GM18519 (cell line): ENCODE measurements around the gene MAPK8IP2.
"Not testable (repeated sequence)": the region's sequence is repeated elsewhere in the genome, so short reads cannot be mapped to it uniquely, and the experiment has no call there.

ENCODE experiments used
- ATAC-seq: cut with Tn5 transposase; IDR thresholded peaks from one replicate; pipeline ENCODE4 v1.9.1; 2021; ENCODE audit warnings: mild to moderate bottlenecking, moderate library complexity; ENCODE audit not compliant: unreplicated experiment, low FRiP score

The MAPK8IP2 gene

DNA sequence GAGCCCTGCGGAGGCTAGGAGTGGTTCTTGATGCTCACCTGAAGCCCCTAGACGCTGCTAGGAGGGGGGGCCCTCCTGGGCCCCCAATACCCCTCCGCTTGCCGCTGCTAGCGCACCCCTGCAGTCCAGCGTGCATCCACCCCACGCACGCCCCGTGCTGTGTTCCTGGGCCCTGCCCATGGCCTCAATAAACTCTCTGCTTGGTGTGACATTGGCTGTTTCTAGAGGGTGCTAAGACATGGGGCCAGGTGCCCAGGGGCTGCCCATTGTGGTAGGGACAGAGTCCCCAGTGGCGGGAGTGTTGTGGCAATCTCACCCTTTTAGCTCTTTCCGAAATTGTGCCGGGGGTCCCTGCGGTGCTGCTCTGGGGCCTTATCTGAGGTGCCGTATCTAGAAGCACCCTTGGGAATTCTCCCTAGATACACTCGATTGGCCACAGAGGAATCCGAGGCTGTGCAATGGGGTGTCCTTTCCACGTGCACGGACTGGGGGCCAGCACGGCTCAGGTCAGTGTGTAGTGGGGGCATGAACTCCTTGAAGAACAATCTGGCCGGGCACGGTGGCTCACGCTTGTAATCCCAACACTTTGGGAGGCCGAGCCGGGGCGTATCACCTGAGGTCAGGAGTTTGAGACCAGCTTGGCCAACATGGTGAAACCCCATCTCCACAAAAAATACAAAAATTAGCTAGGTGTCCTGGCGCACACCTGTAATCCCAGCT lies 10.9 kb downstream of the MAPK8IP2 start:
- ATAC-seq: no peak

DNA sequence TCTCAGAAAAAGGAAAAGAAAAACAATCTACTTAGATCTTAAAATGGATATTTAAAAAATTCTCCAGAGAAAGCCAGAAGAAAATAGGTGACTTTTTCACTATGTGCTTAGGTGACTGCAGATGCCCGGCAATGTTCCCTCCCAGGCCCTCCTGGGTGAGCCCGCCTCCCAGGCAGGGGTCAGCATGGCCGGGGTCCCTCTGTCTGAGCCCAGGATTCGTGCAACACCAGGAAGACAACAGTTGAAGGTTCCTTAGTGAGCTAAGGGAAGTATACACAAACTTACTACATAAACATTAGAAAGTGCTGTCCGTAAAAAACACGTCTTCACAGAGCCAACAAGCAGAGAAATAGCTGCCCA lies 11.6 kb downstream of the MAPK8IP2 start:
- ATAC-seq: no peak

DNA sequence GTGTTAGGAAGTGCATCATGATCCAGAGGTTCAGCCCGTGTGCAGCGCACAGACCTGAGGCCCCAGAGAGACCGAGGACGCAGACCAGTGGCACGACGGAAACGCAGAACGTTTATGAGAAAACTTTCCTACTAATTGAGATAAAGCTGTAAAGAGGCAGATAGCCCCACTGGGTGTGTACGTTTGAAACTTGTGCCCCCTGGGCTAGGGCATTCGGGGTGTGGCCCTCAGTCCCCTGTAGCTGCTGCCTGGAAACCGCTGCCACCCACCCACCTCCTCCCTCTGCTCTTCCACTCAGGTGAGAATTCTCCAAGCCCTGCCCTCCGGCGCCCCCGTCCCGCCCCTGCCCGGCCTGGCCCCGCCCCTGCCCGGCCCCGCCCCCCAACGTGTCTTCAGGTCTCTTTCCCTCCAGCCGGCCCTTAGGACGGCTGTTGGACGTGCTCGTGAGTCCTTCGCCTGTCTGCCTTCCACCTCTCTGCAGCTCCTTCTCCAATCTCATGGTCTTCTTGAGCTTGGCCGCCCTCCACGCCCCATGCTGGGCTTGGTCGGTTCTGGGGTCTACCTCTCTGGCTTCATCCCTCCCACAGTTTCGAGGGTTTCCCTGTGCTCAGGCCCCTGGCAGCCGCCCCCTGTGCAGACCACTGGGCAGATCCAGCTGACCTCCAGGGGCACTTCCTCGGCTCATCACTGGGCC lies 12.1 kb downstream of the MAPK8IP2 start:
- no peak for ATAC-seq

DNA sequence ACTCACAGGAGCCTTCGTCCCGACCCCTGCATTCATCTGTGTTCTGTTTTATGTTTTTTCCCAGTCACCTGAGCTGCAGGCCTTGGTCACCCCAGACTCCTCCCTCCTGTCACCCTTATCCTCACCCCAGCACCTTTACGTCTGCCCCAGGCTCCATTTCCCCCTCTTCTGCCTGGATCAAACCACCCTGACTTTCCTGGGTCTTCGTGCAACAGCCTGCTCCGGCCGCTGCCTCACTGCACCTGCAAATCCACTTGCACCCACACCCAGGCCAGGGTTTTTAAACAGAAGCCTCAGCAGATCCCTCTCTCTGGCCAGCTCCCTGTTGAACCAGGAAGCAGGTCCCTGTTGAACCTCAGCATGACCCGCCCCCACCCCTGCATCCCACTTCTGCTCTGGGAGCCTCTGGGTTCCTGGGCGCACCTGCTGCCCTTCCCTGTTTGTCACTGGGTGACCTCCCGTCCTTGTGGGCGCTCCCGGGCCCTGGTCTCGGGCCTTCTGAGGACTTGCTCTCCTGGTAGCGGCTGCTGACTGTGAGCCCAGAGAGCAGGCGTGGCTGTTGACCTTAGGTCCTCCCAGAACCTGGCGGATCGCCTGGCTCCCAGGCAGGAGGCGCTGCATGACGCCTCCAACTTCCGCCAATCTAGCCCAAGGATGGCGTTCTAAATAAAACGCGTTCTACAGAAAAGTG lies 12.8 kb downstream of the MAPK8IP2 start:
- ATAC-seq: no peak

DNA sequence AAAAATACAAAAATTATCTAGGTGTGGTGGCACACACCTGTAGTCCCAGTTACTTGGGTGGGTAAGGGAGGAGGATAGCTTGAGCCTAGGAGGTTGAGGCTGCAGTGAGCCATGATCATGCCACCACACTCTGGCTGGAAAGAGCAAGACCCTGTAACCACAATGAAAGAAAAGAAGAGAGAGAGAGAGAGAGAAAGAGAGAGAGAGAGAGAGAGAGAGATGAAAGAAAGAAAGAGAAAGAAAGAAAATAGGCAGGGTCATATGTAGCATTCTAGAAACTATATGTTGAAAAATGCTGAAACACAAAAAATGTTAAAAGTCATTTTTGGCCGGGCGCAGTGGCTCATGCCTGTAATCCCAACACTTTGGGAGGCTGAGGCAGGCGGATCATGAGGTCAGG lies 13.7 kb downstream of the MAPK8IP2 start:
- not testable (repeated sequence) for ATAC-seq

DNA sequence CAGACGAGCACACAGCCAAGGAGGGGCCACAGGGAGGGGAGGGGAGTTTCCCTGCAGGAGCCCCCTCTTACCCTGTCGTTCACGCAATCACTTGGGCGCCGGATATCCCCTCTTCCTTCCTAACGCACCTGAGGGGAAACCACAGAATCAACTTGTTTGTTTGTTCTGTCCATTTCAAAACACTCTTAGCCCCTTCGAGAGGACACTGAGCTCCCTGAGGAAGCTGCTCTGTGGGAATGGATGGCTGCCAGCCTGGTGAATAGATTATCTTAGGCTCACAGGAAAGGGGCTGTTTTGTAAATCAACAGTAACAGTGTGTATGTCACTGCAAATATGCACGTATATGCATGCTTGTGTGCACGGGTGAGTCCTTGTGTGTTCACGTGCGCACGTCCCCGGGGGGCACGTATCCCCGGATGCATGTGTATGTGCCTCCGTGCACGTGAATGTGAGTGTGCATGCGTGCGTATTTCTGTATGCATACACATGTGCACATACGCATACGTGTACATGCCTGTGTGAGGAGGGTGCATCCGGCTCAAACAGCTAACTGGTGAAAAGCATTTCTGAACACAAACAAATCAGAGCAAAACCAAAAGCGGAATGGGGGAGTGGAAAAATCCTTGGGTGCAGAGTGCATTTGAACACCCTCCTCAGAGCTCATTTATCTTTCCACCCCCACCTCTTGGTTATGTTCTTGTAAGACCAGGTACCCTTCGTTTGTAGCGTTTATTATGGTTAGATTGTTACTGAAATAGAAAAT lies 20.2 kb downstream of the MAPK8IP2 start:
- ATAC-seq: no peak

DNA sequence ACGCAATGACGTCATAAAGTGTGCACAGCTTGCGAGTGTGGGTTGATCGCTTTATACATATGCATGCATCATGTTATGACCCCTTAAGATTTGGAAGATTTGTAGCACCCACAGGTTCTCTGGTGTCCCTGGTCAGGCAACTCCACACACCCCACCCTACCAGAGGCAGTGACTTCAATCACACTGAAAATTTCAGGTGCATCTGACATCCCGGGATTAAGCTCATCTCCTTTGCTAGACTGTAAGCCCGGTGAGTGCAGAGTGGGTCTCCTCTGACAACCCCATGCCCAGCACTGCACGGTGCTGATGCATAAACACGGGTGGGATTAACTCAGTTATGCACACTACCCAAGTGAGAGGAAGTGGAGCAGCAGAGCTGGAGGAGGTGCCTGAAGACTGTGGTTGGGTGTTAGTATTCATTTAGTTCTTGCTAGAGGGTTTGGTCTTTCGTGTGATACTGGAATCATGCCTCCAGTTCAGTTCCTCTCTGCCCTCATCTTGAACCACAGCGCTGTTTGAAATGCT lies 20.8 kb downstream of the MAPK8IP2 start:
- no peak for ATAC-seq

DNA sequence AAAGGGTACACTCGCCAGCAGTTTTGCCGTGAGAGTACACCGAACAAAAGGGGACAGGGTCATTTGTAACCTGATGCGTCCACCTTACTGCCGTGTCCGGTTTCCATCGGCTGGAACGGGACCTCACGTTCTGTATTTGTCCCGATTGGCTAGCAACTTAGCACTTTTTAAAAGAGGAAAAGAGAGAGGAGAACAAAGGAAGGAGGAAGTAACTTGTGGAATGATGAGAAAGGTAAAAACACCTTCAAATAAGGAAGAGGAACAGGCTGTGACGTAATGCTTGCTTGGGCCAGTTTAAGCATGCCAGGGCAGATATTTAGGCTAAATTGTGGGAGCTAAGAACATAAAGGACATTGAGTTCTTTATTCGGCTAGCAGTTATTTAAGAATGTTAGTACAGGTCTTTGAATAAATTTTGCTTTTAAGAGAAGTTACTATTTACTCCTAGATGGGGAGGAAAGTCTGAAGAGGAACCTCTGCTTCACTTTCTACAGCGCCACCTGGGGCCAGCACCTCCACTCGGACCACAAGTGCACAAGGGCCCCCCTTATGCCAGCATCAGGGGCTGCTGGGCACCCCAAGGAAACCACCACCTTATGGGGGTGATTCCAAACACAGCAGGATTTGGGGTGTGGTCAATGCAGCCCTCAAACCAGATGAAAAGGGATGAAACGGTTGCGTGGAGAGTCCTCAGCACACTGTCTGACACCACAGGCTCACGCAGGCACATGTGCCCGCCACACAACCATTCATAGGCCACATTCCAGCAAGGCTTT lies 21.5 kb downstream of the MAPK8IP2 start:
- no peak for ATAC-seq

DNA sequence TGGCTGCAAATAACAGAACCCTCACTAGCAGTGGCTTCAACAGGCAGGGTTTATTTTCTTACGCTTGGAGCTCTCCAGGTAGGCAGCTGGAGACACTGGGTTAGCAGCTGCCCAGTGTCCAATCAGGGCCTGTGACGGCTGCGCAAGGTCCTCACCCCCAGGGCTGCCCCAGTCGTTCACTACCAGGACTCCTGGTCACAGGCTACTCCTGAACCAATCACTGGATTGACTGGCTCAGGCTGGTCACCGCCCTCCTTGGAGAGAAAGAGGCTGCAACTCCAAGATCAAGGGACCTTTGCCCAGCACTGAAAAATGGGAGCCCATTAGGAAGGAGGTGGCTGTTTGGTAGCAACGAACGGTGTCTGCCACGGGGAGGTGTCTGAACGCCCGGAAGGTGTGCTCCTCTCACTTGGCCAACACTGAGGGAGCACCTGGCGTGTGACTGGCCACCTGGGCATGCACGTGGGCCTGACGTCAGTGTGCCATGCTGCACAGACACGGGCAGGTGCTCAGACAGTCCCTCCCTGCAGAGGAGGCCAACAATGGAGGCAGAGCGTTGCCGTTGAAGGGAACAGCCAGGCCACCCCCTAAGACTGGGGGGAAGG lies 22.2 kb downstream of the MAPK8IP2 start:
- no peak for ATAC-seq

DNA sequence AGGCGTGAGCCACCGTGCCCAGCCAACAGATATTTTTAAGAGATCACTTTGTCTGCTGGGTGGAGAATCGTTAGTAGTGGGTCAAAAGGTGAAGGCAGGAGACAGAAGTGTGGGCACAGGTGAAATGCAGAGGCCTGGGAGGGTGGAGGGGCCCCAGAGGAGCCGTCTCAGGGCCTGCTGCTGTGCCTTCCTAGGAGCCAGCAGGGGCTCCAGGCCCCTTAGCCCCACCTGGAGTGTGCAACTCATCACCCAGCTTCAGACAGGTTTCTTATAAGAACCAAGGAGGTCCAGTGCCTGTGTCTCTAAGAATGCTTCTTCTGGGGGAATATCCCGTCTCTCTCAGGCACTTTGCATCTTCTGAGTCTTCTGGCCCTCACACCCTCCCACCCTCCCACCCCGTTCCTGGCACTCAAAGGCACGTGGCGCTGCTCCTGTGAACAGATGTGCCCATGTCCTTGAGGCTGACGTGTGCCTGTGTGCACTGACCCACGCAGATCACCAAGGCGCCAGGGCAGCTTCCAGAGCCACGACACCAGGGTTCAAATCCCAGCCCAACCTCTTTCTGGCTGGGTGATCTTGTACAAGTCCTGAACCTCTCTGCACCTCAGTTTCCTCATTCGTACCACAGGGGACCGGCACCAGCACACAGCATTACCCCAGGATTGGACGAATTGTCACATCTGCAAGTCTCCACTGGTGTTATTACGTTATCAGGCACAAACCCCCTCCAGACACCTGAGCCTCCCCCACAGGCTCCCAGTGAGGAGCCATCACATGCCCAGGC lies 23.9 kb downstream of the MAPK8IP2 start:
- ATAC-seq: no peak

DNA sequence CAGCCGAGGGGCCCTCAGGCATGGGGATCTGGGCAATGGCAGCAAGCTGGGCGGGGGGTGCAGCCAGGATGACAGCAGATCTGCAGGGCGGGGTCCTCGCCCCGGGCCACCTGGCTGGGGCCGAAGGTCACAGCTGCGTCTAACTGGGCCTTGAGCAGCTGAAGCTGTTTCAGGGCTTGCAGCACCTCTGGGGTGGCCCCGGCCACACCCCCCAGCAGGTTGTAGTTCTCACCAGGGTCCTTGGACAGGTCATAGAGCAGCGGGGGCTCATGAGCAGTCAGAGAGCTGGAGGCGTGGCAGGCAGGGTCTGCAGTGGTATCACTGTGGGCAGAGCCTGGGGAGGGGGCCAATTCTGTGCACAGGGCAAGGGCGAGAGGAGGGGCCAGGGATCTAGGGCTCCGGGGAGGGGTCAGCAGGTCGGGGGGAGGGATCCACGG lies 24.6 kb downstream of the MAPK8IP2 start:
- ATAC-seq: no peak

DNA sequence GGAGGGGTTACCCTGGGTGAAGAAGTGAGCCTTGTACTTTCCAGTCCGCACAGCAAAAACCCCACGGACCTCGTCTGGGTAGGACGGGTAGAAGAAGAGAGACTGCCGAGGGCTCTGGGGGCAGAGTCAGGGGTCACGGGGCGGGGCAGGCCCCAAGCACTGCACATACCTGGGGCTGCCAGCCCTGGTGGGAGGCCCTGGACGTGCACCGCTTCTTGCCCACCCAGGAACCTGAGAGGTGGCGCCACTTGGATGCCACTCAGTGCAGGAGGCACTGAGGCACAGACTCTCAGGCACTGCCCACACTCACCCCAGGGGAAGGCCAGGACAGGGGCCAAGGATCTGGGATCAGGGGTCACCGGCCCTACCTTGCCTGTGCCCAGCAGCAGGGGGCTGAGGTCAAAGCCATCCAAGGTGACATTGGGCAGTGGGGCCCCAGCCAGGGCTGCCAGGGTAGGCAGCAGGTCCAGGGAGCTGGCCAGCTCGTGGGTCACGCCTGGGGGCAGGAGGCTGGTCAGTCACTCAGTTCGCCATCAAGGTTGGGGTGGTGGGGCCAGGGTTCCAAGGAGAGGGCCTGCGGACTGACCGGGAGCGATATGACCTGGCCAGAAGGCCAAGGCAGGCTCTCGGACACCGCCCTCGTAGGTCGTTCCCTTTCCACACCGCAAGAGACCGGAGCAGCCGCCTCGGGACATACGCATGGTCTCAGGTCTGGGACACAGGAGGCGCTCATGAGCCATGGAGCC lies 25.1 kb downstream of the MAPK8IP2 start:
- no peak for ATAC-seq

DNA sequence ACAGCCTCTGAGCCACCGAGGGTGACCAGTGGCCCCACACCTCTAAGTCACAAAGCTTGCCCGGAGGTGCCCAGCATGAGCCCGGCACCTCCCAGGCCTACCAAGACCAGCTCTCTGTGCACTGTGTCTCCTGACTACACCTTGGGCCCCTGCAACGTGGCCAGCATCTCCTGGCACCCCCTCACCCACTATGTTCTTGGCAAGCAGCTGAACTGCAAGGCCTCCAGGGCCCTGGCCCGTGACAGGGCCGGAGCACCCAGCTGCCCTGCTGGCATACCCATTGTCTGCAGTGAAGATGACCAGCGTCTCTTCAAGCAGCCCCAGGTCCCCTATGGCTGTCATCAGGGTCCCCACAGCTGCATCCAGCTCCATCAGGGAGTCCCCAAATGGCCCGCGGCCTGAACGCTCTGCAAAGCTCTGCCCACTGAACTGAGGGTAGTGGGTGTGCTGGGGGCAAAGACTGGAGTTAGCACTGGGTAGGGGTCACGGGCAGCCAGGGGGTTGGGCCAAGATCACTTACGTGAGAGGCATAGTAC lies 25.8 kb downstream of the MAPK8IP2 start:
- ATAC-seq: no peak

DNA sequence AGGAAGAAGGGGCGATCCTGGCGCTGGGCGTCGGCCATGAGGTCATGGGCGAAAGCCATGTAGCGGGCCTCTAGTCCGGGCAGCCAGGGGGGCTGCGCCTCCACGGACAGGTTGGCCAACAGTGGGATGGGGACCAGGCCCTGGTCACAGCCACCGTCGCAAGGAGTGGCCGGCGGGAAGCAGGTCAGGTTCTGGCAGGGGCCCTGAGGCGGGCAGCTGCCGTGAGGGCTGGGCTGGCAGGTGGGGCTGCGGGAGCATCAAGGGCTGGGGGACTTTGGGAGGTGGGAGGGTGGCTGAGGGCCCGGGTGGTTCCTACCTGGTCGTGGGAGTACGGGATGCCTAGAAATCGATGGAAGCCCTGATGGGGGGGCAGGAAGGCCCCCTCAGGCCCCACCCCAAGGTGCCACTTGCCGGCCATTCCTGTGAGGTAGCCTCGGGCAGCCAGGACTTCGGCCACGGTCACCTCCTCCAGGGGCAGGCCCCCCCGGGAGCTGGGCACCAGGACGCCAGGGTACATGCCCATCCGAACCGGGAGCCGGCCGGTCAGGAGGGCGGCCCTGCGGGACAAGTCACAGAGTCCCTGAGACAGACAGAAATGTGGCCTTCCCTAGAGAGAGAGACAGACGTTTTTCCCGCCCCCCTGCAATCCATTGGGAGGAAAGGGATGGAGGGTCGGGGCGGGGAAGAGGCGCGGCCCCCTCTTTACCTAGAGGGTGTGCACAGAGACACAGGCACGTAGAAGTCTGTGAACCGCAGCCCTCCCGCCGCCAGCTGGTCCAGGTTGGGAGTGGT lies 26.5 kb downstream of the MAPK8IP2 start:
- ATAC-seq: no peak

DNA sequence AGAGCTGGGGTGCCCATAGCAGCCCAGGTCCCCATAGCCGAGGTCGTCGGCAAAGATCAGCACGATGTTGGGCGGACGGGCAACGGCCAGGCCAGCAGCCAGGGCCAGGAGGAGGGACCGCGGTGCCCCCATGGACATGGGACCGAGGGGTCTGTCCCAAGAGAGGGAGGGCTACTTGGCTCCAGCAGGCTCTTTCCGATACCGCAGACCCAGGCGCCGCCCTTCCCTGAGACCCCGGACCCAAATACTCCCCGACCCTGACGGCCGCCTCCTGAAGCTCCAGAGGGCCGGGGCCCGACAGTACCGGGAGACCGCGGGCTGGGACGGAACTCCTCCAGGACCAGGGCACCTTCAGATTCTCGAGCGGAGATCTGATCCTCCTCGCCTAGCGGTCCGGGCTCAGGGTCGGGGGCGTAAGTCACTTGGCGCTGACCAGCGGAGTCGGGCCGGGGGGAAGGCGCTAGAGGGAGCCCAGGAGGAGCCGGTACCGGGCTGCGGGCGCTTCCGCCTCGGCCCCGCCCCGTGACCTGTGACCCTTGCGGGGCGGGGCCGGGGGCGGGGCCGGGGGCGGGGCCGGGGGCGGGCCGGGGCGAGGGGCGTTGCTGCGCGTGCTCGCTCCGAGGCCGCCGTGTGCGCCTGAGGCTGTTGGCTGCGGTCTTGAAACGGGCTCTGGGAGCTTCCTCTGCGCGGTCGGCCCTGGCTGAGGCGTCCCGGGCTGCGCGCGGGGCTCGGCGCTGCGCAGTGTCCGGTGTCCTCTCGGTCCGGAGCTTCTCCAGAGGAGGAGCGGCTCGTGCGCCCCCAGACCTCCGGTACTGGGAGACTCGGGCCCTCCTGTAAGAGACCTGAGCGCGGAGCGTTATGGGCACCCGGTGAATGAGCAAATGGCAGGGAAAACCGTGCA lies 27.3 kb downstream of the MAPK8IP2 start, which contains the start of gene ARSA:
Gene ARSA, minus strand, starts transcription at position 511 of the 901 bp plus-strand sequence. Its CDS starts 373 bp downstream, at position 138.
- ATAC-seq: peak; percentile 49
